ENCODE data around the gene CATSPER1.

Gene CATSPER1

DNA sequence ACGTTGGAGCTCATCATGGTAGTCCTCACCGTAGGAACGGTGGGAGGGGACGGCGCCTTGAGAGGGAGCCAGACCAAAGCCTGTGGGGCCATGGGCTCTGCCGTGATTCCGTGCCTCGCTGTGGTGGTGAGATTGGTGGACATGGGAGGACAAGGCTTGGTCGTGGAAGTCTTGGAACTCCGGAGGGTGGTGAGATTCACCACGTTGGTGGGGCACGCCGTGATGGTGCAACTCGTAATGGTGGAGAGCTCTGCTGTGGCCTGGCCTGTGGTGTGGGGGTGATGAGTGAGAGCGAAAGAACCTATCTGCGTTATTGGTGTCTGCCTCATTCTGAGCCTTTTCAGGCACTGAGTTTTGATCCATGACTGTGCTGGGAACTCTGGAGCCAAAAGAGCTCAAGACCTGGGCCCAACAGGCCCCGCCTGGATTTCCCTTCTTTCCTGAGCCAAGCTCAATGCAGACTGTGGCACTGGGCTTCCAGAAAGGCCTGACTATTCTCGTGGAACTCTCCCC is at the start of gene CATSPER1:
Gene CATSPER1, minus strand, starts transcription at position 463 of the 513 bp plus-strand sequence. Its CDS starts 100 bp downstream, at position 363.
- DNase-seq, result no peak

DNA sequence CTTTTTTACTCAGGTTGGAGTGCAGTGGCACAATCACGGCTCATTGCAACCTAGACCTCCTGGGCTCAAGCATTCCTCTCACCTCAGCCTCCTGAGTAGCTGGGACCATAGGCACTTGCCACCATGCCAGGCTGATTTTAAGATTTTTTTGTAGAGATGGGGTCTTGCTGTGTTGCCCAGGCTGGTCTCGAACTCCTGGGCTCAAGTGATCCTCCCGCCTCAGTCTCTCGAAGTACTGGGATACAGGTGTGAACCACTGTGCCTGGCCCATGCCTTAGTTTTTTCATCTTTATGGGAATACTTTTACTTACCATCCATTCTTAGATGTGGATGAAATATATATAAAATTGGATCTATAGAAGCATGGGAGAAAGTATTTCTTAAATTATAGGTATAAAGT is 49.0 kb upstream of the CATSPER1 start:
- no peak for DNase-seq

DNA sequence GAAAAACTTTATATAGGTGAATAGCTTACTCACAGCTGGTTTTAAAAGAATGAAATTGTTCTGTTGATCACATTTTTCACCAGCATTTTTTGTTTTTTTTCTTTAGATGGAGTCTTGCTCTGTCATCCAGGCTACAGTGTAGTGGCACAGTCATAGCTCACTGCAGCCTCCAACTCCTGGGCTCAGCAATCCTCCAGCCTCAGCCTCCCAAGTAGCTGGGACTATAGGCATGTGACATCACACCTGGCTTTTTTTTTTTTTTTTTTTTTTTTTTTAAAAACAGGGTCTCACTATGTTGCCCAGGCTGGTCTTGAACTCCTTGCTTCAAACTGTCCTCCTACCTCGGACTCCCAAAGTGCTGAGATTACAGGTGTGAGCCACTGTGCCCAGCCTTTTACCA is 47.4 kb upstream of the CATSPER1 start:
- no peak for DNase-seq

DNA sequence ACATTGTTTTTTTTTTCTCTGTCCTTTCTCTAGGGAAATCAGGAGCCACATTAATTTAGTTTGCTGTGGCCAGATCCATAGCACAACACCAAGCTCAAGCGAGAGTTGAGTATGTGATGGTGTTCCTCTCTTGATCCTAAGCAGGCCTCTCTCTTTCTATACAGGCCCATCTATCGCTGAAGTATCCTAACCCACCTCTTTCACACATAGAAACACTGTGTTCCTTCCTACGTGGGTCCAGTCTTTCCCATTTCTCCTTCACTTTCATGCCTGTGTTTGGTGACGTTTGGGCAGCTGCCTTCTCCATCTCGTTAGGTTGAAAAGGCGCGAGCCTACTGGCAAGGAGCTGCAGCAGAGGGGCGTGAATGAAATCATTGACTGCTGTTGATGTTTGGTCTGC is 46.2 kb upstream of the CATSPER1 start:
- DNase-seq, result no peak

DNA sequence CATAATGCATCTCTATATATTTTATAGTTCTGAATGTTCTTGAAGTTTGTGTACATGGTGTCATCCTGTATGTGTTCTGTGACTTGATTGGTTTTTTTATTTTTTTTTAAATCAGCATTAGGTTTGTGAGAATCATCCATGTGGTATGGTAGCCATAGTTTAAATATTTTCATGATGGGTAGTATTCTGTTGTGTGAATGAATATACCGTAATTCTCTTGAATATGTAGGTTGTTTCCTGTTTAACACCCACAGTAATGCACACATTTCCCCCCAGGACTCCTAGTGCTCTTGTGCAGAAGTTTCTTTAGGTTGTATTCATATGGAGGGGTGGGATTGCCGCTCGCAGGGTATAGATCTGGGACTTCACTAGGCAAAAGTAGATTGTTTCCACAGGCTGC is 45.8 kb upstream of the CATSPER1 start:
- no peak for DNase-seq

DNA sequence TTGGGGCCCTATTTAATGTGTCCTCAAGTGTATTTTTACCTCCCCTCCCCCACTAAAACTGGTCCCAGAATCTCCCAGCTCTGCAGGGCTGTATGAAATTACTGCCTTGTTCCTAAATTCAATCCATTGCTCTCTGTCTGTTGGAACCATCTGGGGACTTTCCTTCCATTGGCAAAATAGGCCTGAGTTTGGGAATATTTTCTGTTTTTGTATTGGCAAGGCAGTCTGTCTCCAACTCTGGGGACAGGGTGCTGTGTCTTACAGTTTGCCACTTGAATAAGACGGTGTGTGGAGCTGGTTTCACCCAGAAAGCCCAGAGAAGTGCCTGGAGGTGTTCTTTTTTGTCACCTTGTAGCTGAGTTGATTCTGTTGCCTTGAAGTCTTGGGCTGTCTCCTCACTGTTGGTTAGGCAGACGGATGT is 45.1 kb upstream of the CATSPER1 start:
- DNase-seq, result no peak

DNA sequence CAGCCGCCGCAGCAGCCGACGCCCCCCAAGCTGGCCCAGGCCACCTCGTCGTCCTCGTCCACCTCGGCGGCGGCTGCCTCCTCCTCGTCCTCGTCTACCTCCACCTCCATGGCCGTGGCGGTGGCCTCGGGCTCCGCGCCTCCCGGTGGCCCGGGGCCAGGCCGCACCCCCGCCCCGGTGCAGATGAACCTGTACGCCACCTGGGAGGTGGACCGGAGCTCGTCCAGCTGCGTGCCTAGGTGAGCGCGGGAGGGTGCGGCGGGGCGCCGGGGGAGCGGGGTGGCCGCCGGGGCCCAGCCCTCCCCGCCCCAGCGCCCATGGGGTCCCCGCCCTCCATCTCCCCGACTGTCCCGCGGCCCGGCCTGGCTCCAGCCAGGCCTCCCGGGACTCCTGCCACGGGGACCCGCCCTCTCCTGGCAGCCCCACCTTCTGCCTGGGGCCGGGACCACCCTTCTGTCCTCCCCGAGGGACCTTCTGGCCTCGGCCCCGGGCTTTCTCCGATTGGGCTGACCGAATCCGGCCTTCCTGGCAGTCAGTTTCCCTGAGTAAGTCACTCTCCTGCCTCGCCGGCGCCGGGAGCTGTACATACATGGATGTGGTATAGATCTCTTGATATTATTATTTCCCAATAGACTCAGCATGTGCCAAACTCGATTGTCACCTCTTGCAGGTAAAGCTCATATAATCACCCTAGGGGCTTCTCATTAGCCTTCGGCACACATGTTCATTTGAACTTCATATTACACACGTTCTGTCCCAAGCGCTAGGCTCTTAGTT is 44.5 kb upstream of the CATSPER1 start:
- DNase-seq, result no peak

DNA sequence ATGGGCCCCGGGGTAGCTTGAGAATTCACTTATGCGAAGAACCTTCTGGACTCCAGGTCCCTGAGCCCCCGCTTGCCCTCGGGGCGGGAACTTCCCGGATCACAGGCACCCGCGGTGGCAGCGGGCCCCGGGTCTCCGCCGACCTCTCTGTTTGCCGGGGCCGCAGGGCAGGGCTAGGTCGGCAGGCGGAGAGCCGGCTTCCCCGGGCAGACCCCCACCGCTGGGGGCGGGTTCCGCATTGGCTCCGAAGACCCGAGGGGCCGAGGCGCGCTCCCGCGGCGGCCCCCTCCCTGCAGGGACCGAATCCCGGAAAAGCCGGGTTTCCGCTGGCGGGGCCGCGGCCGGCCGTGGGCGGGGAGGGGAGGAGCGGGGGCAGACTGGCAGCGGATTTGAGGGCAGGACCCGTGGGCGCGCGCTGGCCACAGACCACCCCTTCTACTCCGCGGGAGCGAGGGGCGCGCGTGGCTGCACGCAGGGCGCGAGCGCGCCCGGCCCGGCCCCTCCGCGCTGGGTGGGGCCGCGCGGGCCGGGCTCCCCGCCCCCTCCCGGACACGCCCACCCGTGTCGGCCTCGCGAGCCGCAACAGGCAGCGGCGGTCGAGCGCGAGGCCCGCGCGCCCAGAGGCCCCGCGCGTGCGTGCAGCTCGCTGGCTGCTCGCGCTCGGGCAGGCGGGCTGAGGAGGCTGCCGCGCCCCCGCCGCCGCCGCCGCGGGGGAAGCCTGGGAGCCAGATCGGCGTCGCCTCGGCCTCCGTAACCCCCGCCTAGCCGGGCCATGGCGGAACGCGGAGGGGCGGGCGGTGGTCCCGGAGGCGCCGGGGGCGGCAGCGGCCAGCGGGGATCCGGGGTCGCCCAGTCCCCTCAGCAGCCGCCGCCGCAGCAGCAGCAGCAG is 43.7 kb upstream of the CATSPER1 start, which contains the start of gene PACS1:
Gene PACS1, plus strand, starts transcription at position 558 of the 889 bp plus-strand sequence. Its CDS starts 215 bp downstream, at position 773.
- DNase-seq, result peak; percentile 38

DNA sequence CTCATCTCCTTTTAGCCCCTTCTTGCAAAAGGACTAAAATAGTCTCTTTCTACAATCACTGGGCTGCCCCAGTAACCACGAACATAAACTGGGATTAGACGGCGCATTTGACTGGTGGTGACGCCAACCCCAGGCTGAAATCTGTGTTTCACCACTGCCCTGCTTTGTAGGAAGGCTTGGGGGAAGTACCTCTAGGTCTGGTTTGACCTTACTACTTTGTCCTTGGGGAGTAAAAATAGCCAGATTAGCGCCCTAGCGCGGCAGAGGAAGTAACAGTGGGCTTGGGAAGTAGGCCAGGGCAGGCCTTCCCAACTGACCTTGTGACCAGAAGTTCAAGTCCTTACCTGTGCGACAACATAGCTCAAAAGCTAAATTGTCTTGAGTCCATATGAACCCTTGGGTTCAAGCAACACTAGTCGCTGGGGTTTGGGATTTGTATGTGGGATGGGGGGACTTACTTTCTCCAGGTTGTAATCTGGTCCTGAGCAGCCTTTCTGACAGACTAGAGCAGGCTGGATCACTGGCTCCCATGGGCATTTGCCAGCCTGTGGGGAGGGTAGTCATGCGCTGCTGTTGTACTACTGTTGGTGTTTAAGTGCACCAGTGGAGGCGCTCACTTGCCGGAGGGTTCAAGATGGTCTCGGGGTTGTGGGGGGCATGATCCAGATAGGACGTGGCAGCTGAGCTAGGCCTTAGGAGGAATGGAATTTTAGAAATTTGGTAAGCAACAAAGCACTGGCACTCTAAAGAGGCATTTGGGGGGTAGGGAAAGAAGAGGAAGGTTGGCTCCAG is 42.8 kb upstream of the CATSPER1 start:
- no peak for DNase-seq

DNA sequence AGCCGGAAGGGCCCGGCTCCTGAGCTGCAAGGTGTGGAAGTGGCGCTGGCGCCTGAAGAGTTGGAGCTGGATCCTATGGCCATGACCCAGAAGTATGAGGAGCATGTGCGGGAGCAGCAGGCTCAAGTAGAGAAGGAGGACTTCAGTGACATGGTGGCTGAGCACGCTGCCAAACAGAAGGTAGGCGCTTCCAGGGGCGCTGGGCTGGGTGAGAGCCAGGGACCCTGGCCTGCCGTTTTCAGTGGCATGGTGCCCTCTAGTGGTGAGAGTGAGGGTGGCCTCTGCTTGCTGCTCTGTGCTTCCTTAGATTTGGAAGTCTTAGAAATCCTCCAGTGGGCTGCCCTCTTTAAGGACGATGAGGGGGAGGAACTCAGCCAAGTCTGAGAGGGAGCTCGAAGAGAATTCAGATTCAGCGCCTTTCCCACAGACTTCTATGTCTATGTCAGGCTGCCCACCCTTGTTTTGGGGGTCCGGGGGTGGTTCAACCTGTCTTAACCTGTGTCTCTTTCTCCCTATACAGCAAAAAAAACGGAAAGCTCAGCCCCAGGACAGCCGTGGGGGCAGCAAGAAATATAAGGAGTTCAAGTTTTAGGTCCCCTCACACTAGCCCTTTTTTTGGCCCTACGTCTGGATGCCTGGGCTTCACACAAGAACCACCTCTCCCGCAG is 42.0 kb upstream of the CATSPER1 start:
- peak; percentile 54 for DNase-seq

DNA sequence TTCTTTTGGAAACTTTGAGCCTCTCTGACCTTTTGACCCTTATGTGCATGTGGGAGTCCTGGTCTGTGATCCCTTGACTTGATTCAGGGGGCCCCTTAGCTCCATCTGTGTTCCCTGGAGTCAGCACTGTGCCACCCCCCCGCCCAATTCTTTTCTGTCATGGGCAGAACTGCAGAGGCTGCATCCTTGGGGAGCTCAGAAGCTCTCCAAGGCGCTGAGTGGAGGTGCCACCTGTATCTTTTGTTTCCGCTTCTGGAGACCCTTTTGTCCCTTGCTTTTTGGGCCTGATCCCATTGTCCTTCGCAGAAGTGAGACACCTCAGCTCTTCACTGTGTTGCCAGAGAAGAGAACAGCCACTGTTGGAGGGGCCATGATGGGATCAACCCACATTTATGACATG is 41.4 kb upstream of the CATSPER1 start:
- no peak for DNase-seq

DNA sequence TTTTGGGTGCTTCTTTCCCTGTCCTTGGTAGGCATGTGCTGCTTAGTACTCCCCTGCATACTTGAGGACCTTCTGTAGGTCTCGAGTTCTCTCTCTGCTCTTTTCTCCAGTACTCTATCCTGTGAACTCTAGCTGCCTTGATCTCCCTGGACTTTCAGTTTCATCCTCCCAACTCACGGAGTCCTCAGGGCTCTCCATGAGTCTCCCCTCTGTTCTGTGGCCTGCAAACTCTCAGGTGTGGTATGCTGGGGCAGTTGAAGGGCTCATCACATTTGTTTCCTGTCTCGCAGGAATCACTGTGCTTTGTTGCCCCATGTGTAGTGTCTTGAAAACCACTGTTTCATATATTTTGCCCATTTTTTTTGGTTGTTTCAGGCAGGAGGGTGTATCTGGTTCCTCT is 40.5 kb upstream of the CATSPER1 start:
- DNase-seq, result no peak

DNA sequence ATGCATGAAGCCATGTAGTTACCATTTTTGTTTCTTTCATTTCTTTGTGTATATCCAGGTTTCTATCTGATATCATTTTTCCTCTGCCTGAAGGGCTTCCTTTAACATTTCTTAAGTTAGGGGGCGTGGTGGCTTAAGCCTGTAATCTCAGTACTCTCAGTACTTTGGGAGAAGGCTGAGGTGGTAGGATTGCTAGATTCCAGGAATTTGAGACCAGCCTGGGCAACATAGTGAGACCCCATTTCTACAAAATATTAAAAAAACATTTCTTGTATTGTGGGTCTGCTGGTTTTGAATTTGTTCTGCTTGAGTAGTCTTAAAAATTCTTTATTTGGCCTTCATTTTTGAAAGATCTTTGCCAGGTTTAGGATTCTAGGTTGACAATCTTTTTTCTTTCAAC is 38.3 kb upstream of the CATSPER1 start:
- DNase-seq, result no peak

DNA sequence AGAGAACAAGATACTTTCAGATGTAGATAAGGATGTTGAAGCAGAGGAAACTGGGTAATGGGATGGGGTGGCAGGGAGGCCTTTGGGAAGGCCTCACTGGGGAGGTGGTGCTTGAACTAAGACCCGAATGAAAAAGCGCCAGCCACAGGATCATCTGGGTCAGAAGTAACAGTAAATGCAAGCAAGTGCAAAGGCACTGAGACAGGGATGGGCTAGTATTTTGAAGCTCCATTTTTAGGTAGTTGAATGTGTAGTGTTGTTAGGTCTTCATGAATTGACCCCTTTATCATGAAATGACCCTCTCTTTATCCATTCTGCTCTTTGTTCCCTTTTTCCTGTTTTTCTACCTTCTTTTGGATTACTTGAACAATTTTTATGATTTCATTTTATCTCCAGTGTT is 37.6 kb upstream of the CATSPER1 start:
- no peak for DNase-seq

DNA sequence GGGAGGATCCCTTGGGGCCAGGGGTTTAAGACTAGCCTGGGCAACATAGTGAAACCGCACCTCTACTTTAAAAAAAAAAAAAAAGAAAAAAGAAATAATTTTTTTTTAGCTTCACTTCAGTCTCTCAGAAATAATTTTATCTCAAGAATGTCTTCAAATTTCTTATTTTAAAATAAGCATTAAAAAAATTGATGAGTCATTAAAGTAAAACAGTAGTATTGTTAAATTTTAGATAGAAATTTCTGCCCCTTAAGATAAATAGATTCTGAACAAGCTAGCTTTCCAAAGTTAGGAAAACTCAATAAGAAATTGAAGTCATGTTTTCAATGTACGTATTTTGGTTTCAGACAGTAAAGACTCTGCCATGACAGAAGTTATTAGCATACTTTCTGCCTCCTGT is 36.1 kb upstream of the CATSPER1 start:
- DNase-seq, result no peak

DNA sequence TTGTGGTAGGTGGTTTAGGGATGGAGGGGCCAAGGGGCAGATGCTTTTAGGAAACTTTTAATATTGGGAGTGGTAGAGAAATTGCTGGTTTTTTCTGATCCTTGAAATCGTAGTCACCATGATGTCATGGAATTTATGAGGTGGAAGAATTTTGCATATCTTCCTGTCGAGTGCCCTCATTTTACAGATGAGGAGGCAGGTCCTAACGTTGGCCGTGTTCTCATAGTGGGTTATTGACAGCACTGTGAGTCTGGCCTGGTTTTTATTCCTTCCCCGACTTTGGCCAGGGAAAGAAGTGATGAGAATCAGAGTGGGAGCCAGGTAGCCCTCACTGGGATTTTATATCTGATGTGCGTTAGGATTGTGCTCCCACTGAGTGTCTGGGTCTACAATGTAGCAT is 35.0 kb upstream of the CATSPER1 start:
- no peak for DNase-seq

DNA sequence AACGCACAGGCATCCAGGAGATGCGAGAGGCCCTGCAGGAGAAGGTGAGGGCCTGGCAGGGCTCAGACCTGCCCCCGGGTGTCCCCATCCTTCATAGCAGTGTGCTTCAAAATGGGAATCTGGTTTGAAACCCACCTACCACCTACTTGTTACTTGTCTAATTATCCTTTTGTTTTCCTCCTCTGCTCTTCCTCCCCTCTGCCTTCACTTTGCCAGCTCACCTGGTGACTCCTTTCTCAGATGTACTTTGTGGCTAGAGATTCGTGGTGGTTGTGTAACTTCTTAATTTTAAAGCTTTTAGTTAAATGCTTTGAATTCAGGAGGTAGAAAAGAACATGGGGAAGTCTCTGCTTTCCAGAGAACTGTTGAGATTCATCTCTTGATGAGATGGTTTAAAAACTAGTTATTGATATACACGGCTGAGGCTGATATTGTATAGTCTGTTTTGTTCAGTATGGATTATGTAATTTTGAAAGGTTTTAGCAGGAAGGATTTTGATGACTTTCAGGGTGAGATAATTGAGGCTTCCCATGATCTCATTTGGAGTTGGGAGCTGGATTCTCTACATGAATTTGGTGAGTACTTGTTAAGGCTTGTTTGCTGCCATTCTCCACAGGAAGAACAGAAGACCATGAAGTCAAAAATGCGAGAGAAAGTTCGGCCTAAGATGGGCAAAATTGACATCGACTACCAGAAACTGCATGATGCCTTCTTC is 33.8 kb upstream of the CATSPER1 start:
- DNase-seq, result no peak

DNA sequence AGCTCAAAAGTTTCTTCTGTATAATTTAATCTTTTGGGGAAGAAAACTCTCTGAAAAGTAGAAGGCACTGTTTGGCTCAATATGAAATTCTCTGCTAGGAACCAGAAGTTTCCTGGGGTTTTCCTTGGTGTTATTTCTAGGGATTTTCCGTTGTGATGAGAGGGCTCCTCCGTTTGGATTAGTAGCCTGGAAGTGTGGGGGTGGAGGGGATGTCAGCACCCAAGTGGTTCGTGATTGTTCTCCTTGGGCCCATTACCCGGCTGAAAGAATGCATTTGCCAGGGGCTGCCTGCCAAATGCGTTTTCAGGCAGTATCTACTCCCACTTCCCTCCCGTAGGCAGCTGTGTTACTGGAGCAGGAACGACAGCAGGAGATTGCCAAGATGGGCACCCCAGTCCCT is 30.2 kb upstream of the CATSPER1 start:
- DNase-seq, result no peak

DNA sequence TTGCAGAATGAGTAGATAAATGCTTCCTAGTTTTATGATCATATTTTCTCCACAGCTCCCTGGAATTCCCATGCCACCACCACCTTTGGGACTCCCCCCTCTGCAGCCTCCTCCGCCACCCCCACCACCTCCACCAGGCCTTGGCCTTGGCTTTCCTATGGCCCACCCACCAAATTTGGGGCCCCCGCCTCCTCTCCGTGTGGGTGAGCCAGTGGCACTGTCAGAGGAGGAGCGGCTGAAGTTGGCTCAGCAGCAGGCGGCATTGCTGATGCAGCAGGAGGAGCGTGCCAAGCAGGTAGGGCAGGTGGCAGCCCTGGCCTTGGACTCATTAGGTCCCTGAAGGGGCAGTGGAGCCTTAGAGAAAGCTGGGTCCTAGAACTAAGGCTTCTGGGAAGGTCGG is 28.7 kb upstream of the CATSPER1 start:
- DNase-seq, result no peak

DNA sequence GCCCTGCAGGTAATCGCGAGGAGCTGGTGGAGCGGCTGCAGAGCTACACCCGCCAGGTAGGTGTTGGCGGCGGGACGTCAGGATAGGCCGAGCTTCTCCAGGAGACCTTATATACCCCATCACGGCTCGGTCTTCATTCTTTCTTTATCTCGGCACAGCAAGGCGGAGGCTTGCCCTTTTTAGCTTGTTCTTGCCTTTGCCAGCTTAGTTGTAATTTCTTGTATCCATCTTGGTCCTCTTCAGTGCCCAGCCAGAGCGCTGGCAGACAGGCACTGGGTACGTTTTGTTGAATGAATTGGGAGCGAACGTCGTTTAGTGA is 26.3 kb upstream of the CATSPER1 start:
- DNase-seq, result no peak

DNA sequence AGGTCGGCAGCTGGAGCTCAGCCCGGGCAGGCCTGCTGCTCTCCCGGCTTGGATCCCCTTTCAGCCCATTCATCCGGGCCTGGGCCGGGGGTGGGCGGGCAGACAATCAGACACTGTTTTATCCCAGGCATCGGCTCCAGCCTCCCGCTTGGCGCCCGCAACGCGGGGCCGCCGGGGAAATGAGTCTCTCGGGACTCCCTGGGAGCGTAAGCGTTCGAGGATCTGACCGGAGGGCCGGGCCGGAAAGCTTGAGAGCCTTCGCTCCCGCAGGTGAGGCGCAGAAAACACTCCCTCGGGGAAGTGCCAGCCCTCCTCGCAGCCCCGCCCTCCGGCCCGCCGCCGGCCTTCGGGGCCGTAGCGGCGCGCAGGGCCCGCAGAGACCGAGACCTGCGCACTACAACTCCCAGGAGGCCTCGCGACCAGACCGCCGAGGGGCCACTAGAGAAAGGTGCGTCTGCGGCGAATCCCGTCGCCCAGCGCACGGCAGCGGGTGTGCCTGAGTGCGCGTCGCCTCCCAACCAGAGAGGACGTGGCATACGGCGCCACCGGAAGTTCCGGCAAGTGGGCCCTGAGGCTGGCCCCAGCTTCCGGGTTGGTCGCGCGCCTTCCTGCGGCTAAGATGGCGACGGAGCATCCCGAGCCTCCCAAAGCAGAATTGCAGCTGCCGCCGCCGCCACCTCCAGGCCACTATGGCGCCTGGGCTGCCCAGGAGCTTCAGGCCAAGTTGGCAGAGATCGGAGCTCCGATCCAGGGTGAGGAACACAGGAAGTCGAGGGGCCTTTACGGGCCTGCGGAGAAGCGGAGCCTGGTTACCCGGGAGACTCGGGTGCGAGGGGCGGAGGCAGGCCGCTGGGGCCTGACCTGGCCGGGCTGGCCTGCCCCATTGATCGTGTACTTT is 25.7 kb upstream of the CATSPER1 start, which contains the start of gene SF3B2:
Gene SF3B2, plus strand, starts transcription at position 599 of the 898 bp plus-strand sequence. Its CDS starts 21 bp downstream, at position 620.
- DNase-seq, result peak; percentile 98

Data from NCI-H1105 (cell line).